ENCODE results near the gene LILRB5. TPM values are rescaled to one million over a fixed set of nuclear protein-coding genes. Genes with fewer than 3 reads are reported as not detected.
A peak's percentile ranks its signal among the peaks of the same experiment; 100 is the strongest.
"Not testable (repeated sequence)": the region's sequence is repeated elsewhere in the genome, so short reads cannot be mapped to it uniquely, and the experiment has no call there.

The LILRB5 gene
- total and polyA plus RNA-seq, 11 donors = 1.4 to 22.2 (median 3.9) TPM

DNA sequence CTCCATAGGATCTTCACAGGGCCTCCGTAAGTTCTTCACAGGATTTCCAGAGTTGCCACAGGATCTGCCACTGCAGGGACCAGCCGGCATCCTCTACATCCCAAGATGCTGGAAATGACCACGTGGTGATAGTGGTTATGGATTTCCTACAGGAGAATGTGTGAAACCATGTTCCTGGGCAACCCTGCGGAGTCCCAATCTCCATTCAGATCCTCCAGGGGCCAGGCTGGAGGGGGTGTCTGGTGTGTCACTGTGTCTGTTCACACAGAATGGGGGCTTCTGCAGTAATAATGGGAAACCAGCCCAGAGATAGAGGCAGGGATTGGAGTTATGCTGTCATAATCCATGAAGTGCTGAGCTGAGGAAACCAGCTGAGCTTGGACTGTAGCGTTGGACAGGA is 23.1 kb downstream of the LILRB5 start:
- Histone ChIP-seq H3K4me1 (peaks cover 0 to 3% (median 0%) of the 10 kb centered on the region in 12 donors), H3K9me3 (peaks cover 0 to 2% (median 0%) of the 10 kb centered on the region in 12 donors), H3K27me3 (peaks cover 0 to 43% (median 0%) of the 10 kb centered on the region in 9 donors), H3K4me3 (no peak overlapping the region), H3K27ac (no peak overlapping the region), H3K36me3 (no peaks in the 10 kb centered on the region)
- ATAC-seq (no peak), DNase-seq (no peak)
- intact Hi-C loops (cut with DNase I) = loop anchor here in 1 of 10 donors (5.0 kb wide), 1 partner anchor 62 kb away; the partner anchor contains the start of gene TMC4
- no peak for TF ChIP-seq POLR2A (IDR thresholded peaks at IDR 0.05)
- TF ChIP-seq, protein P1, sequence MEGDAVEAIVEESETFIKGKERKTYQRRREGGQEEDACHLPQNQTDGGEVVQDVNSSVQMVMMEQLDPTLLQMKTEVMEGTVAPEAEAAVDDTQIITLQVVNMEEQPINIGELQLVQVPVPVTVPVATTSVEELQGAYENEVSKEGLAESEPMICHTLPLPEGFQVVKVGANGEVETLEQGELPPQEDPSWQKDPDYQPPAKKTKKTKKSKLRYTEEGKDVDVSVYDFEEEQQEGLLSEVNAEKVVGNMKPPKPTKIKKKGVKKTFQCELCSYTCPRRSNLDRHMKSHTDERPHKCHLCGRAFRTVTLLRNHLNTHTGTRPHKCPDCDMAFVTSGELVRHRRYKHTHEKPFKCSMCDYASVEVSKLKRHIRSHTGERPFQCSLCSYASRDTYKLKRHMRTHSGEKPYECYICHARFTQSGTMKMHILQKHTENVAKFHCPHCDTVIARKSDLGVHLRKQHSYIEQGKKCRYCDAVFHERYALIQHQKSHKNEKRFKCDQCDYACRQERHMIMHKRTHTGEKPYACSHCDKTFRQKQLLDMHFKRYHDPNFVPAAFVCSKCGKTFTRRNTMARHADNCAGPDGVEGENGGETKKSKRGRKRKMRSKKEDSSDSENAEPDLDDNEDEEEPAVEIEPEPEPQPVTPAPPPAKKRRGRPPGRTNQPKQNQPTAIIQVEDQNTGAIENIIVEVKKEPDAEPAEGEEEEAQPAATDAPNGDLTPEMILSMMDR (IDR thresholded peaks at IDR 0.05) = no peak
- 61 to 81% (median 80%) methylated on average over 5 of the region's 5 CpGs for WGBS, 4 donors

GRCh38 chr19:54231077-54231931 is 25.8 kb downstream of the LILRB5 start:
- intact Hi-C loops (cut with DNase I) = loop anchor here in 9 of 10 donors (1.0 to 5.0 kb wide), 4 partner anchors 59 to 63 kb away; partner anchors contain the start of gene TMC4 (in 1 of the 9)
- H3K36me3 ChIP-seq = no peaks in the 10 kb centered on the region
- H3K9me3 ChIP-seq = peaks cover 0 to 5% (median 0%) of the 10 kb centered on the region in 12 donors
- H3K27ac ChIP-seq = no peak overlapping the region
- peaks cover 0 to 3% (median 0%) of the 10 kb centered on the region in 12 donors for H3K4me1 ChIP-seq
- no peak overlapping the region for H3K4me3 ChIP-seq
- H3K27me3 ChIP-seq = peaks cover 0 to 44% (median 0%) of the 10 kb centered on the region in 9 donors
- WGBS, 4 donors = 16 to 23% (median 20%) methylated on average over 16 to 21 of the region's 21 CpGs
- TF ChIP-seq, protein P1 (IDR thresholded peaks at IDR 0.05) = peak; percentile 84 to 99 (median 90)
- no peak for TF ChIP-seq POLR2A (IDR thresholded peaks at IDR 0.05)
- ATAC-seq (peak; percentile 89 to 95 (median 94)), DNase-seq (peak; percentile 85 to 90 (median 87))

- Histone ChIP-seq H3K27ac (no peak overlapping the region), H3K4me1 (peaks cover 0 to 3% (median 0%) of the 10 kb centered on the region in 12 donors), H3K36me3 (no peaks in the 10 kb centered on the region), H3K27me3 (peaks cover 0 to 35% (median 0%) of the 10 kb centered on the region in 9 donors), H3K4me3 (no peak overlapping the region), H3K9me3 (peaks cover 0 to 4% (median 0%) of the 10 kb centered on the region in 12 donors)
- no peak for DNase-seq
- no peak for ATAC-seq
- intact Hi-C loops (cut with DNase I) = loop anchor here in 7 of 10 donors (2.0 to 5.0 kb wide), 3 partner anchors 58 to 61 kb away; partner anchors contain the start of gene TMC4 (in 1 of the 7)
- TF ChIP-seq, protein P1 (IDR thresholded peaks at IDR 0.05) = no peak
- 74 to 84% (median 81%) methylated on average over 7 of the region's 7 CpGs for WGBS, 4 donors
Measured at GRCh38 chr19:54230031-54230430, 27.0 kb downstream of the LILRB5 start.

DNA sequence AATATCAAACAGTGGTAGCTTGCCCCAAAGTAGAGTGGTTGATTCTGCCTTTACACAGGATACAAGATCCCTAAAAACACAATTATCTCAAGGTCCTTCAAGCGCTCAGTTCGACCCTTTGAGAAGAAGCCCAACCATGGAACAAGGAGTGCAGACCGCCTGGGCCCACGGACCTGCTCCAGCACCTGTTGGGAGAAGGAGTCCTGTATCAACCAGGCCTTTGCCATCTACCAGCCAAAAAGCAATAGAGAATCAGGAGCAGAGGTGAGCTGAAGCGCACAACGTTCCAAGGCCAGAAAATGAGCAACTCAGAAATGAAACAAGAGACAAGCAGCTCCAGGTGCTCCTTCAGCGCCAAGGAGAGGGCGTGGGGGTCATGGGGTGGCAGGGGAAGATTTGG is 27.9 kb downstream of the LILRB5 start:
- no peak for TF ChIP-seq POLR2A (IDR thresholded peaks at IDR 0.05)
- TF ChIP-seq, protein P1 (IDR thresholded peaks at IDR 0.05) = no peak
- ATAC-seq (no peak), DNase-seq (no peak)
- Histone ChIP-seq H3K4me3 (no peak overlapping the region), H3K4me1 (peaks cover 0 to 3% (median 0%) of the 10 kb centered on the region in 12 donors), H3K9me3 (peaks cover 0 to 3% (median 0%) of the 10 kb centered on the region in 12 donors), H3K27me3 (peaks cover 0 to 34% (median 0%) of the 10 kb centered on the region in 9 donors), H3K36me3 (no peaks in the 10 kb centered on the region), H3K27ac (no peak overlapping the region)
- WGBS, 4 donors = 85 to 91% (median 90%) methylated on average over 8 of the region's 8 CpGs
- intact Hi-C loops (cut with DNase I) = loop anchor here in 1 of 10 donors (2.0 kb wide), 1 partner anchor 60 kb away; no protein-coding TSS in a partner anchor

DNA sequence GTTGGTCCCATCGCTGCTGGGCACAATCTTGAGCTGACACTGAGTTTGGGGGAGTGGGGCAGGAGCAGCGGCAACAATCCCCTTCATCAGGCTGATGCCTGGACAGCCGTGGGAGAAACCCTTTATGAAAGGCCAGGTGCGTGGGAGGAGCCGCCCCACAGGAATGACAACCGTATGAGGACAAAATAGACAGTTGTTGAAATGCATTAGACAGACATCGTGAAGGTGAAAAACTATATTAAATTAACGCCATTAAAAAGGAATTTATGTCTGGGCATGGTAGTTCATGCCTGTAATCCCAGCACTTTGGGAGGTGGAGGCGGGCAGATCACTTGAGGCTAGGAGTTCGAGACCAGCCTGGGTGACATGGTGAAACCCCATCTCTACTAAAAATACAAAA is 32.5 kb downstream of the LILRB5 start:
- H3K9me3 ChIP-seq; intact Hi-C loops (cut with DNase I); H3K4me3 ChIP-seq; DNase-seq; ATAC-seq; H3K4me1 ChIP-seq; H3K27ac ChIP-seq; H3K36me3 ChIP-seq: not testable (repeated sequence)
- peaks cover 0 to 32% (median 3%) of the 10 kb centered on the region in 9 donors for H3K27me3 ChIP-seq
- WGBS, 4 donors = 66 to 81% (median 72%) methylated on average over 9 to 10 of the region's 10 CpGs

GRCh38 chr19:54223937-54224281 is 33.2 kb downstream of the LILRB5 start:
- H3K36me3 ChIP-seq, H3K4me3 ChIP-seq, H3K9me3 ChIP-seq, DNase-seq, H3K4me1 ChIP-seq: not testable (repeated sequence)
- WGBS, 4 donors = 49 to 52% (median 50%) methylated on average over 5 of the region's 5 CpGs
- H3K27ac ChIP-seq = peak overlapping the region in 1 of 12 donors; percentile 81
- peak in 1 of 4 donors; percentile 20 for ATAC-seq
- intact Hi-C loops (cut with DNase I) = loop anchor here in 3 of 10 donors (2.0 kb wide), 2 partner anchors 15 to 23 kb away; no protein-coding TSS in a partner anchor
- peaks cover 0 to 29% (median 3%) of the 10 kb centered on the region in 9 donors for H3K27me3 ChIP-seq

Data from heart left ventricle (tissue), 16 donors.